CD4-positive, alpha-beta T cell (primary cell): Measurements from ENCODE around the gene AQP7. TPM values are rescaled to one million over a fixed set of nuclear protein-coding genes. Genes with fewer than 3 reads are reported as not detected.

Experiments used
- ATAC-seq: fragments of 200-7000 bp; cut with Tn5 transposase; one replicate; pipeline ENCODE4 v1.10.0; 2022; ENCODE audit warnings: mild to moderate bottlenecking; ENCODE audit not compliant: poor library complexity
- CTCF ChIA-PET: fragments of 350-600 bp; sonication (Branson Sonifier 250); formaldehyde crosslinking; loops from one replicate; lab custom pipeline; 2021; ENCODE audit warnings: antibody characterized with exemption, inconsistent platforms; lab: Charles Lee
- POLR2A ChIA-PET: fragments of 350-600 bp; sonication (Branson Sonifier 250); formaldehyde crosslinking; loops from one replicate; lab custom pipeline; 2021; ENCODE audit warnings: antibody characterized with exemption, inconsistent platforms; lab: Charles Lee
- DNase-seq, 14 experiments: peaks; one replicate each; pipeline ENCODE4 v3.0.0-alpha.2; 2013 to 2020; ENCODE audit warnings: mixed read lengths in 2 of 14
- H3K27ac ChIP-seq, 2 donors: one replicate each; pipeline versions ENCODE4 v1.5.1 to v1.7.0; 2013; ENCODE audit warnings: low read length in 2 of 2, low read depth in 1 of 2, mild to moderate bottlenecking in 1 of 2
- H3K27me3 ChIP-seq, 2 experiments: 1 replicate in 1 of 2; 2 replicates in 1 of 2; pipeline versions ENCODE4 v1.6.1 to v1.7.0; 2013; ENCODE audit warnings: low read length in 2 of 2, control low read depth in 1 of 2, mild to moderate bottlenecking in 1 of 2, moderate library complexity in 1 of 2; ENCODE audit not compliant: insufficient read depth in 2 of 2, control insufficient read depth in 1 of 2
- H3K36me3 ChIP-seq: one replicate; pipeline ENCODE4 v1.6.1; 2013; ENCODE audit warnings: low read length, control low read depth; ENCODE audit not compliant: insufficient read depth
- H3K4me1 ChIP-seq: one replicate; pipeline ENCODE4 v1.6.1; 2013; ENCODE audit warnings: low read length, control low read depth; ENCODE audit not compliant: insufficient read depth
- H3K4me3 ChIP-seq: one replicate; pipeline ENCODE4 v1.5.1; 2013; ENCODE audit warnings: mild to moderate bottlenecking, low read length, moderate library complexity
- H3K9me3 ChIP-seq, 2 experiments: 1 replicate in 1 of 2; 2 replicates in 1 of 2; pipeline versions ENCODE4 v1.6.1 to v1.7.0; 2013; ENCODE audit warnings: low read length in 2 of 2, mild to moderate bottlenecking in 2 of 2, control low read depth in 1 of 2, moderate library complexity in 1 of 2; ENCODE audit not compliant: control insufficient read depth in 1 of 2, insufficient read depth in 1 of 2
- H3K27ac Mint-ChIP-seq: one replicate; pipeline ENCODE4 v1.8.0; 2020; ENCODE audit warnings: mixed read lengths
- H3K27me3 Mint-ChIP-seq: one replicate; pipeline ENCODE4 v1.8.0; 2021; ENCODE audit warnings: mixed read lengths
- H3K36me3 Mint-ChIP-seq: one replicate; pipeline ENCODE4 v1.8.0; 2021; ENCODE audit warnings: low read depth, mixed read lengths
- H3K4me1 Mint-ChIP-seq: one replicate; pipeline ENCODE4 v1.8.0; 2021; ENCODE audit warnings: low read depth, mixed read lengths
- H3K4me3 Mint-ChIP-seq: one replicate; pipeline ENCODE4 v1.8.0; 2020; ENCODE audit warnings: mild to moderate bottlenecking, mixed read lengths
- H3K9me3 Mint-ChIP-seq: one replicate; pipeline ENCODE4 v1.8.0; 2020; ENCODE audit warnings: mixed read lengths
- CTCF ChIP-seq: fragments of 200-600 bp; IDR thresholded peaks from one replicate; pipeline ENCODE4 v1.8.0; 2022; ENCODE audit warnings: antibody characterized with exemption, mild to moderate bottlenecking
- intact Hi-C, 2 experiments: fragments of 100-400 bp; cut with DNase I in 1 of 2; cut with micrococcal nuclease in 1 of 2; formaldehyde crosslinking; loops; one replicate each; pipeline versions ENCODE4 v1.15.1 to v1.9.0; 2023 to 2025; cut with DNase I, micrococcal nuclease
- total RNA-seq, 174 experiments: library from RNA in 2 of 174; stranded (reverse) in 2 of 174; gene quantifications; one replicate each; pipeline ENCODE4 v1.2.3 and lab custom pipeline; 2021 to 2026

Gene AQP7
- total RNA-seq, 2 experiments from 2014 or later = 0.25 to 0.27 TPM

- no peak overlapping the region for H3K4me3 ChIP-seq
- ATAC-seq (no peak), DNase-seq (no peak)
- no peaks in the 10 kb centered on the region for H3K36me3 Mint-ChIP-seq
- CTCF ChIA-PET = no interaction called here
- intact Hi-C loops = loop anchor here in 1 of 2 experiments (5.0 kb wide), 1 partner anchor 214 kb away; no protein-coding TSS in a partner anchor
- no peak for TF ChIP-seq CTCF
- H3K27ac ChIP-seq = no peak overlapping the region
- H3K4me3 Mint-ChIP-seq = no peak overlapping the region
- H3K9me3 Mint-ChIP-seq = no peaks in the 10 kb centered on the region
- POLR2A ChIA-PET = no interaction called here
- no peaks in the 10 kb centered on the region for H3K36me3 ChIP-seq
- peaks cover 6% of the 10 kb centered on the region for H3K4me1 Mint-ChIP-seq
- no peaks in the 10 kb centered on the region for H3K27me3 Mint-ChIP-seq
- peaks cover 12% of the 10 kb centered on the region for H3K4me1 ChIP-seq
- no peaks in the 10 kb centered on the region for H3K27me3 ChIP-seq
- no peaks in the 10 kb centered on the region for H3K9me3 ChIP-seq
- no peak overlapping the region for H3K27ac Mint-ChIP-seq
These were observed 5.7 kb upstream of the AQP7 start for GRCh38 chr9:33408087-33408486.

- H3K4me1 Mint-ChIP-seq = peaks cover 6% of the 10 kb centered on the region
- Histone ChIP-seq H3K36me3 (no peaks in the 10 kb centered on the region), H3K27ac (no peak overlapping the region), H3K4me1 (peaks cover 14% of the 10 kb centered on the region), H3K4me3 (no peak overlapping the region), H3K9me3 (no peaks in the 10 kb centered on the region), H3K27me3 (no peaks in the 10 kb centered on the region)
- intact Hi-C loops = loop anchor here in 1 of 2 experiments (5.0 kb wide), 1 partner anchor 215 kb away; no protein-coding TSS in a partner anchor
- ChIA-PET POLR2A (no interaction called here), CTCF (no interaction called here)
- DNase-seq (no peak), ATAC-seq (no peak)
- H3K36me3 Mint-ChIP-seq = no peaks in the 10 kb centered on the region
- H3K4me3 Mint-ChIP-seq = no peak overlapping the region
- TF ChIP-seq CTCF = no peak
- no peaks in the 10 kb centered on the region for H3K27me3 Mint-ChIP-seq
- H3K27ac Mint-ChIP-seq = no peak overlapping the region
- no peaks in the 10 kb centered on the region for H3K9me3 Mint-ChIP-seq
These were observed 4.7 kb upstream of the AQP7 start for GRCh38 chr9:33407061-33407460.

GRCh38 chr9:33404788-33405362 is 2.5 kb upstream of the AQP7 start:
- no peaks in the 10 kb centered on the region for H3K36me3 Mint-ChIP-seq
- H3K27me3 ChIP-seq = no peaks in the 10 kb centered on the region
- ATAC-seq (no peak), DNase-seq (peak in 1 of 14 experiments; percentile 11)
- ChIA-PET POLR2A (interaction anchor here (0.9 to 3.4 kb wide), 5 partner anchors 10 to 69 kb away, joined by 3 to 24 read pairs (median 5); partner anchors contain the start of genes AQP3 and NOL6), CTCF (interaction anchor here (1.1 to 3.4 kb wide), 4 partner anchors 10 to 61 kb away, joined by 3 to 36 read pairs (median 14); partner anchors contain the start of gene AQP3)
- H3K4me1 ChIP-seq = peaks cover 14% of the 10 kb centered on the region
- no peaks in the 10 kb centered on the region for H3K9me3 Mint-ChIP-seq
- no peak overlapping the region for H3K4me3 Mint-ChIP-seq
- H3K4me3 ChIP-seq = no peak overlapping the region
- H3K27me3 Mint-ChIP-seq = no peaks in the 10 kb centered on the region
- H3K36me3 ChIP-seq = no peaks in the 10 kb centered on the region
- TF ChIP-seq CTCF = no peak
- intact Hi-C loops = loop anchor here (5.0 kb wide), 2 partner anchors 112 to 217 kb away; no protein-coding TSS in a partner anchor
- peak overlapping the region; percentile 45 for H3K27ac Mint-ChIP-seq
- H3K4me1 Mint-ChIP-seq = peaks cover 6% of the 10 kb centered on the region
- no peak overlapping the region for H3K27ac ChIP-seq
- no peaks in the 10 kb centered on the region for H3K9me3 ChIP-seq
